ENCODE data around the gene AFAP1. TPM values are rescaled to one million over a fixed set of nuclear protein-coding genes. Genes with fewer than 3 reads are reported as not detected.

AFAP1 gene
- total RNA-seq, 2 experiments from 2014 or later: 5.8 to 5.9 TPM

DNA sequence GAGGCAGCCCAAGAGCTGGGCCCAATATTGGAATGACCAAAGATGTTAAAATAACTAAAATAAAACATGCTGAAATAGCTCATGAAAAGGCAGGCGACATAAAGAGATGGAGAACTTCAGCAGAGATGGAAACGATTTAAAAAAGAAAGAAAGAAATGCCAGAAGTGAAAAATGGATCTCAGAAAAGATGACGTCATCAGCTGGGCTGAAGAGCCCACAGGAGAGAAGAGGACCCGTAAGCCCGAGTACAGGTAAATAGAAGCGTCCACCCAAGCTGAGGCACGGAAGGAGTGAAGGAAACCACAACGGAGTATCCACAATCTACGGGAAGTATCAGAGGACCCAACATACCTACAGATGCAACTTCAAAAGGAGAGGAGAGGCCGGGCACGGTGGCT, 112.8 kb downstream of the AFAP1 start:
- Mint-ChIP-seq H3K9me3 (ENCODE audit: low read depth) (no peaks in the 10 kb centered on the region), H3K4me1 (peaks cover 50% of the 10 kb centered on the region), H3K4me3 (no peak overlapping the region), H3K27me3 (no peaks in the 10 kb centered on the region), H3K36me3 (peaks cover 13% of the 10 kb centered on the region), H3K27ac (no peak overlapping the region)
- CTCF ChIA-PET: interaction anchor here (0.7 to 4.0 kb wide), 7 partner anchors 17 to 350 kb away, joined by 3 to 18 read pairs (median 4); no protein-coding TSS in a partner anchor
- no peak for DNase-seq
- ATAC-seq: no peak

GRCh38 chr4:7826176-7826908, 113.3 kb downstream of the AFAP1 start:
- no peak for ATAC-seq
- Mint-ChIP-seq H3K27me3 (no peaks in the 10 kb centered on the region), H3K36me3 (peaks cover 13% of the 10 kb centered on the region), H3K27ac (no peak overlapping the region), H3K4me3 (no peak overlapping the region), H3K9me3 (ENCODE audit: low read depth) (no peaks in the 10 kb centered on the region), H3K4me1 (peaks cover 46% of the 10 kb centered on the region)
- DNase-seq: no peak
- CTCF ChIA-PET: interaction anchor here (1.0 to 4.0 kb wide), 4 partner anchors 19 to 130 kb away, joined by 3 to 18 read pairs (median 3); no protein-coding TSS in a partner anchor

DNA sequence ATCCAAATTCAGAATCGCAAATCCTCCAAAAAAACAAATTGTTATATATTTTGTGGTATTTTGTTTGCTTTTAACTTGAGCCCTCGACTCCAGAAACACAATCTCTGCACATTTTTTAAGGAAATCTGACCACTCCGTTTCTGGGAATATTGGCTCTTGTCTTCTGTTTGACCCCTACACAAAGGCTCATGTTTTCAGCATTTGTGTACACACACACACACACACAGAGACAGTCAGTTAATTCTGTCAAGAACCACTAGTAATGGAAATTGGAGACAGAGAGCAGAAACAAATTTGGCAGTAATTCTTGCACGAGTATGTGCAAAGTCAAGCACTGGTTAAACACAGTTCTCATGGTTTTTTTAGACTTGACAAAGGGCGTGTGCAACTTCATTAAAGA, 115.4 kb downstream of the AFAP1 start:
- Mint-ChIP-seq H3K27ac (no peak overlapping the region), H3K36me3 (peaks cover 8% of the 10 kb centered on the region), H3K4me3 (no peak overlapping the region), H3K4me1 (peaks cover 36% of the 10 kb centered on the region), H3K9me3 (ENCODE audit: low read depth) (no peaks in the 10 kb centered on the region), H3K27me3 (no peaks in the 10 kb centered on the region)
- no peak for DNase-seq
- CTCF ChIA-PET: interaction anchor here (1.0 to 5.5 kb wide), 2 partner anchors 21 to 52 kb away, joined by 3 to 42 read pairs; no protein-coding TSS in a partner anchor
- no peak for ATAC-seq

- peaks cover 5% of the 10 kb centered on the region for H3K36me3 Mint-ChIP-seq
- no peak overlapping the region for H3K27ac Mint-ChIP-seq
- H3K4me3 Mint-ChIP-seq: no peak overlapping the region
- no peak for DNase-seq
- H3K27me3 Mint-ChIP-seq: no peaks in the 10 kb centered on the region
- H3K4me1 Mint-ChIP-seq: peaks cover 28% of the 10 kb centered on the region
- no peak for ATAC-seq
- H3K9me3 Mint-ChIP-seq (ENCODE audit: low read depth): no peaks in the 10 kb centered on the region
- CTCF ChIA-PET: interaction anchor here (1.0 to 5.5 kb wide), 2 partner anchors 20 to 53 kb away, joined by 3 to 42 read pairs; no protein-coding TSS in a partner anchor
These were observed 116.2 kb downstream of the AFAP1 start for GRCh38 chr4:7823416-7823824.

- DNase-seq: no peak
- Mint-ChIP-seq H3K27ac (no peak overlapping the region), H3K9me3 (ENCODE audit: low read depth) (no peaks in the 10 kb centered on the region), H3K36me3 (peaks cover 4% of the 10 kb centered on the region), H3K4me1 (peaks cover 23% of the 10 kb centered on the region), H3K27me3 (no peaks in the 10 kb centered on the region), H3K4me3 (no peak overlapping the region)
- ATAC-seq: no peak
- CTCF ChIA-PET: interaction anchor here (5.5 kb wide), 1 partner anchor 19 kb away, joined by 42 read pairs; no protein-coding TSS in a partner anchor
These were observed 116.8 kb downstream of the AFAP1 start for GRCh38 chr4:7822877-7823276.

DNA sequence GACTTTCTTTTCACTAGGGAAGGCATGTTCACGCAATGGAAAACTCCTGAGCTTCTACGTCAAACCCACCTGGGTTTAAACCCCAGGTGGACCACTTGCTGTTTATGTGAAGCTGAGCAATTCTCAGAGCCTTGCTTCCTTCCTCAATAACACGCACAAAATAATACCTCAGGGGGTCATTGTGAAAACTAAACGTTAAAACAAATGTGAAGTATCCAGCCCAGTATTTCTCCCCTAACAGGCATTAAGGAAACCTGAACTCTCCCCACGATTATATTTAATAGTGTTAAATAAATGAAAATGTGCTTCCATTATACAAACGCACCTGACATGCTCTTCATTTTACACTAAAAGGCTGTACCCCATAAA, 117.5 kb downstream of the AFAP1 start:
- CTCF ChIA-PET: interaction anchor here (1.8 to 5.5 kb wide), 2 partner anchors 19 to 28 kb away, joined by 3 to 42 read pairs; no protein-coding TSS in a partner anchor
- Mint-ChIP-seq H3K9me3 (ENCODE audit: low read depth) (no peaks in the 10 kb centered on the region), H3K36me3 (peaks cover 4% of the 10 kb centered on the region), H3K4me1 (peaks cover 17% of the 10 kb centered on the region), H3K4me3 (no peak overlapping the region), H3K27me3 (no peaks in the 10 kb centered on the region), H3K27ac (no peak overlapping the region)
- ATAC-seq (no peak), DNase-seq (no peak)

DNA sequence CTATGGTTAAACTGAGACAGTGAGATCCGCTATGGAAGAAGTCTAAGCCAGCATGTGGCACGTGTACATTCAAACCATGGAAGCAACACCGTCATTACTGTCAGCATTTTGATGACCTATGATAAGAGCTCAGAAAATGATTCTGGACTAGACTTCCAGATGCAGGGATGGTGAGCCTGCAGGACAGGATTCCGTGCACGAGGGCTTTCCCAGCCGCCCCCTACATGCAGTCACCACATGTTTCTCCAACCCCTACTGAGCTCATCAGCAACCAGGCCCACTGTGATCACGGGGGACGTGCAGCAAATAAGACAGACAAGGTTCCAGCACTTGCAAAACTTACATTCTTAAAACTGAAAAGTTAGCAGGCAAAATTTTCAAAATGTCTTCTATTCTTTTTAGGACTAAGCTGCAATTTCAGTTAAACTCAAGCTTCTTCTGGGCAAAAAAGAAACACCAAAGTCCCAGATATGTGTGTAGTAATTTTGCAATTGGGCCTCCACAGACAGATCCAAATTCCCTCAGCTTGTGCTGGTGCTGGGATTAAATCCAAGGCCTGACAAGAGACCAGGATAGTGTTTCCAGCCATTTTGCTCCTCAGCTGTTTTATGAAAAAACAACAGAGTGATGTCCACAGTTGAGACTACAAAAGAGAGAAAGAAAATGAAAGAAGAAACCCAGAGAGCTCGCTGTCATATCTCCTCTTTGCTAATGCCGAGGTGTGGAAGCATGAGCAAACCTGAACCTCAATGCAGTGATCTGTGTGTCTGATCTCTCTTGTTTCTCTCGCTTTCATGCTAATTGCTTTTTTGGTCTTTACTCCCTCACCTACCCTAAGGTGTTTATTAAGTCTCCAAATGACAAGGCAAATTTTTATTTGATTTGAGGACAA, 118.2 kb downstream of the AFAP1 start:
- Mint-ChIP-seq H3K27me3 (no peaks in the 10 kb centered on the region), H3K9me3 (ENCODE audit: low read depth) (no peaks in the 10 kb centered on the region), H3K27ac (no peak overlapping the region), H3K36me3 (peaks cover 1% of the 10 kb centered on the region), H3K4me1 (peaks cover 13% of the 10 kb centered on the region), H3K4me3 (no peak overlapping the region)
- DNase-seq: no peak
- peak; percentile 49 for ATAC-seq
- CTCF ChIA-PET: interaction anchor here (0.6 to 5.5 kb wide), 6 partner anchors 18 to 159 kb away, joined by 3 to 42 read pairs (median 3); no protein-coding TSS in a partner anchor

GRCh38 chr4:7820031-7820818, 119.4 kb downstream of the AFAP1 start:
- no peak overlapping the region for H3K27ac Mint-ChIP-seq

GRCh38 chr4:7819446-7819845, 120.2 kb downstream of the AFAP1 start:
- Mint-ChIP-seq H3K4me1 (peaks cover 20% of the 10 kb centered on the region), H3K27me3 (no peaks in the 10 kb centered on the region), H3K27ac (no peak overlapping the region), H3K9me3 (ENCODE audit: low read depth) (no peaks in the 10 kb centered on the region), H3K4me3 (no peak overlapping the region), H3K36me3 (peaks cover 2% of the 10 kb centered on the region)
- DNase-seq (no peak), ATAC-seq (no peak)
- CTCF ChIA-PET: interaction anchor here (5.5 kb wide), 1 partner anchor 16 kb away, joined by 42 read pairs; no protein-coding TSS in a partner anchor

More at GRCh38 chr4:7820031-7820818, 119.4 kb downstream of the AFAP1 start:
- CTCF ChIA-PET: interaction anchor here (1.2 to 5.5 kb wide), 3 partner anchors 17 to 29 kb away, joined by 3 to 42 read pairs (median 3); no protein-coding TSS in a partner anchor
- H3K4me3 Mint-ChIP-seq: no peak overlapping the region
- peaks cover 20% of the 10 kb centered on the region for H3K4me1 Mint-ChIP-seq
- DNase-seq (no peak), ATAC-seq (no peak)
- H3K27me3 Mint-ChIP-seq: no peaks in the 10 kb centered on the region
- H3K9me3 Mint-ChIP-seq (ENCODE audit: low read depth): no peaks in the 10 kb centered on the region
- peaks cover 2% of the 10 kb centered on the region for H3K36me3 Mint-ChIP-seq

DNA sequence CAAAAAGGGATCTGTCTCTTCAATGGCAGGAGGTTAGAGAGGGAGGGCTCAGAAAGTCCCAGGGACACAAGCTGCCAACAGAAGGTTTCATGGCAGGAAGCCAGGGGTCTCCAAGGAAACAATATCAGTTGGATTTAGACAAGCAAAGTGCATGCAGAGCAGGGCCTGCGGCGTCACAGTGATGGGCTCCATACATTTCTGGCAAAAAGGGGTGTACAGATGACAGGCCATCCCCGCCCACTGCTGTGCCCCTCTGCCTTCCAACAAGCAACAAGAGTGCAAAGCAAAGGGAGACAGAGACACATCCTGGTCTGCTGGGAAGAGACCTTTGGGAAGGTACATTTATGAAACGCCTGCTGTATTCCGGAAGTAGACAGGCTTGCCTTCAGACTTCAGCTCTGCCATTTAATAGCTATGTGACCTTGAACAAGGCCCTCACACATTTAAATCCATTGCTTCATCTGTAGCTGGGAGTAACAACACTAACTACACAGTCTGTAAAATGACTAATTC, 121.2 kb downstream of the AFAP1 start:
- peaks cover 2% of the 10 kb centered on the region for H3K36me3 Mint-ChIP-seq
- DNase-seq (no peak), ATAC-seq (no peak)
- H3K27ac Mint-ChIP-seq: no peak overlapping the region
- H3K27me3 Mint-ChIP-seq: no peaks in the 10 kb centered on the region
- peaks cover 25% of the 10 kb centered on the region for H3K4me1 Mint-ChIP-seq
- H3K4me3 Mint-ChIP-seq: no peak overlapping the region
- no peaks in the 10 kb centered on the region for H3K9me3 Mint-ChIP-seq (ENCODE audit: low read depth)
- CTCF ChIA-PET: interaction anchor here (1.2 to 5.6 kb wide), 2 partner anchors 13 to 15 kb away, joined by 3 to 47 read pairs; no protein-coding TSS in a partner anchor

DNA sequence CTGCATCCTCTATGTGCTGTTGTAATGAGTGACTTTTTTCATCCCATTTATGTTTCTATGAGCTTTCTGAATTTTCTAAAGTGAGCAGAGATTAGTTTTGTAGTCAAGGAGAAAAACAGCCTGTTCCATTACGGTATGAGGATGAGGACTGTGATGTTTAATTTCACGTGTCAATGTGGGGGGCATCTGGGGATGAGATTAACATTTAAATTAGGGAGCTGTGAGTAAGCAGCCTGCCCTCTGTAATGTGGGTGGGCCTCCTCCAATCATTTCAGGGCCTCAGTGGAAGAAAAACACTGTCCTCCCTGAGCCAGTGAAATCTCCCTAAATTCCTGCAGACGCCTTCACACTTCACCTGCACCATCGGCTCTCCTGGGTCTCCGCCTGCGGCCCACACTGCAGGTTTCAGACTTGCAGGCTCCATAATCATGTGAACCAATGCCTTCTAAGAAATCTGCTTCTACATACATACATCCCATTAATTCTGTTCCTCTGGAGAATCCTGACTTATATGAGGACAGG, 121.7 kb downstream of the AFAP1 start:
- H3K4me3 Mint-ChIP-seq: no peak overlapping the region
- no peak overlapping the region for H3K27ac Mint-ChIP-seq
- DNase-seq: no peak
- no peaks in the 10 kb centered on the region for H3K27me3 Mint-ChIP-seq
- no peaks in the 10 kb centered on the region for H3K9me3 Mint-ChIP-seq (ENCODE audit: low read depth)
- CTCF ChIA-PET: interaction anchor here (0.6 to 5.6 kb wide), 4 partner anchors 14 to 715 kb away, joined by 3 to 47 read pairs (median 3); no protein-coding TSS in a partner anchor
- no peak for ATAC-seq
- peaks cover 2% of the 10 kb centered on the region for H3K36me3 Mint-ChIP-seq
- peaks cover 25% of the 10 kb centered on the region for H3K4me1 Mint-ChIP-seq

- Mint-ChIP-seq H3K9me3 (ENCODE audit: low read depth) (no peaks in the 10 kb centered on the region), H3K27ac (no peak overlapping the region), H3K36me3 (peaks cover 2% of the 10 kb centered on the region), H3K4me3 (no peak overlapping the region), H3K27me3 (no peaks in the 10 kb centered on the region), H3K4me1 (peaks cover 21% of the 10 kb centered on the region)
- CTCF ChIA-PET: interaction anchor here (1.2 to 5.6 kb wide), 3 partner anchors 13 to 28 kb away, joined by 3 to 47 read pairs (median 3); no protein-coding TSS in a partner anchor
- no peak for ATAC-seq
- DNase-seq: no peak
These were observed 122.9 kb downstream of the AFAP1 start for GRCh38 chr4:7816771-7817170.
